Kidney (tissue), 14 donors: ENCODE results near the gene ZNF365. TPM values are rescaled to one million over a fixed set of nuclear protein-coding genes. Genes with fewer than 3 reads are reported as not detected.
"Not testable (repeated sequence)": the region's sequence is repeated elsewhere in the genome, so short reads cannot be mapped to it uniquely, and the experiment has no call there.

Experiments used
- DNase-seq, 5 donors: peaks; one replicate each; pipeline ENCODE4 v3.0.0-alpha.2; 2013 to 2020
- FAIRE-seq: peaks from 2 replicates; lab custom pipeline; 2012; peaks lifted over from hg19 to GRCh38; lab: Jason Lieb, UNC
- H3K27ac ChIP-seq, 2 donors: one replicate each; pipeline ENCODE4 v1.7.0; 2013; ENCODE audit warnings: low read depth in 2 of 2, low read length in 2 of 2, inconsistent platforms in 1 of 2
- H3K27me3 ChIP-seq: one replicate; pipeline ENCODE4 v1.7.1; 2013; ENCODE audit warnings: low read length, inconsistent platforms; ENCODE audit not compliant: control insufficient read depth, insufficient read depth
- H3K36me3 ChIP-seq, 3 donors: one replicate each; pipeline versions ENCODE4 v1.7.0 to v1.7.1; 2013; ENCODE audit warnings: low read length in 3 of 3, control low read depth in 1 of 3, inconsistent platforms in 1 of 3; ENCODE audit not compliant: insufficient read depth in 3 of 3, control insufficient read depth in 2 of 3
- H3K4me1 ChIP-seq, 3 donors: one replicate each; pipeline versions ENCODE4 v1.7.0 to v1.7.1; 2013; ENCODE audit warnings: low read length in 3 of 3, inconsistent platforms in 1 of 3, low read depth in 1 of 3; ENCODE audit not compliant: control insufficient read depth in 2 of 3, insufficient read depth in 2 of 3
- H3K4me3 ChIP-seq, 3 donors: one replicate each; pipeline versions ENCODE4 v1.7.0 to v1.8.1; 2013; ENCODE audit warnings: low read length in 3 of 3, control low read depth in 1 of 3, inconsistent platforms in 1 of 3
- H3K9ac ChIP-seq, 3 donors: one replicate each; pipeline versions ENCODE4 v1.7.0 to v1.7.1; 2013; ENCODE audit warnings: low read length in 3 of 3, control low read depth in 1 of 3, inconsistent platforms in 1 of 3
- H3K9me3 ChIP-seq, 3 donors: one replicate each; pipeline versions ENCODE4 v1.7.0 to v1.7.1; 2013; ENCODE audit warnings: low read length in 3 of 3, control low read depth in 1 of 3, inconsistent platforms in 1 of 3; ENCODE audit not compliant: control insufficient read depth in 2 of 3, insufficient read depth in 1 of 3
- CTCF ChIP-seq: IDR thresholded peaks from 3 replicates; pipeline ENCODE4 v1.5.1; 2012; ENCODE audit warnings: mild to moderate bottlenecking, moderate library complexity, borderline replicate concordance; ENCODE audit not compliant: insufficient read depth; ENCODE audit errors: extremely low read depth
- intact Hi-C: fragments of 100-400 bp; cut with DNase I; formaldehyde crosslinking; loops from one replicate; pipeline ENCODE4 v1.11.1; 2022
- polyA plus RNA-seq: library from polyadenylated mRNA; stranded (reverse); fragments of 350-450 nt; fragmentation: Illumina TruSeq; extraction: RNeasy Lipid Tissue Mini Kit (QIAGEN cat#74804); gene quantifications from one replicate; pipeline ENCODE4 v1.2.3, GENCODE V29; 2014; ENCODE audit warnings: low read depth, low replicate concordance; ENCODE audit not compliant: insufficient read depth
- total RNA-seq: library from RNA; stranded (reverse); fragmentation: NEBNext Ultra II Directional; extraction: Animal tissue kit (Norgen Biotek cat#: 25700); gene quantifications from one replicate; pipeline ENCODE4 v1.2.1, GENCODE V29; 2021
- donor health status: control.
- donor health status: control.
- donor health status: control.
- donor health status: control.
- donor health status: control.
- donor health status: DM: yes; HTN: yes; CAD: no.
- donor health status: Normal renal cell carcinoma (clear cell type).

The ZNF365 gene
- total and polyA plus RNA-seq, 2 donors from 2014 or later, result 0.54 to 1.0 TPM

GRCh38 chr10:62352356-62352970 is 21.7 kb upstream of the ZNF365 start:
- DNase-seq (no peak), FAIRE-seq (no peak)

GRCh38 chr10:62354916-62355315 is 19.3 kb upstream of the ZNF365 start:
- H3K4me1 ChIP-seq, result no peaks in the 10 kb centered on the region
- no peak overlapping the region for H3K4me3 ChIP-seq
- intact Hi-C loops, result no loop called here
- TF ChIP-seq CTCF, result no peak
- no peak for DNase-seq
- no peaks in the 10 kb centered on the region for H3K27me3 ChIP-seq
- H3K36me3 ChIP-seq, result no peaks in the 10 kb centered on the region
- H3K9me3 ChIP-seq, result peaks cover 0 to 7% (median 0%) of the 10 kb centered on the region in 3 donors
- FAIRE-seq, result no peak
- no peak overlapping the region for H3K27ac ChIP-seq
- no peak overlapping the region for H3K9ac ChIP-seq

More at GRCh38 chr10:62352356-62352970, 21.7 kb upstream of the ZNF365 start:
- Histone ChIP-seq H3K27me3 (no peaks in the 10 kb centered on the region), H3K9ac (no peak overlapping the region), H3K4me3 (no peak overlapping the region), H3K27ac (no peak overlapping the region), H3K36me3 (no peaks in the 10 kb centered on the region), H3K9me3 (peaks cover 0 to 14% (median 2%) of the 10 kb centered on the region in 3 donors), H3K4me1 (no peaks in the 10 kb centered on the region)
- intact Hi-C loops, result no loop called here
- TF ChIP-seq CTCF, result no peak

GRCh38 chr10:62356447-62356846 is 17.7 kb upstream of the ZNF365 start:
- Histone ChIP-seq H3K27ac (no peak overlapping the region), H3K9me3 (peaks cover 0 to 7% (median 0%) of the 10 kb centered on the region in 3 donors), H3K27me3 (no peaks in the 10 kb centered on the region), H3K36me3 (no peaks in the 10 kb centered on the region), H3K9ac (no peak overlapping the region), H3K4me3 (no peak overlapping the region), H3K4me1 (no peaks in the 10 kb centered on the region)
- FAIRE-seq (no peak), DNase-seq (no peak)
- intact Hi-C loops, result no loop called here
- TF ChIP-seq CTCF, result no peak

GRCh38 chr10:62358151-62358550 is 16.0 kb upstream of the ZNF365 start:
- H3K27ac ChIP-seq, H3K27me3 ChIP-seq, H3K36me3 ChIP-seq, intact Hi-C loops, H3K9ac ChIP-seq, H3K4me3 ChIP-seq, H3K9me3 ChIP-seq, H3K4me1 ChIP-seq, DNase-seq, FAIRE-seq: not testable (repeated sequence)
